Hepatocyte (in vitro differentiated cells): ENCODE data around the gene DNMT3B.

ENCODE experiments used
- CTCF ChIP-seq: fragments of 200-600 bp; sonication (generic); IDR thresholded peaks from 2 replicates; pipeline ENCODE4 v1.5.1; 2016; ENCODE audit warnings: antibody characterized with exemption, mild to moderate bottlenecking; ENCODE audit not compliant: poor library complexity
- EZH2 ChIP-seq: fragments of 200-600 bp; sonication (generic); IDR thresholded peaks from 2 replicates; pipeline ENCODE4 v1.6.1; 2016; ENCODE audit warnings: antibody characterized with exemption, mild to moderate bottlenecking, borderline replicate concordance

- TF ChIP-seq CTCF = no peak
- TF ChIP-seq EZH2 = no peak
Observed at GRCh38 chr20:32841632-32842031, 79.4 kb downstream of the DNMT3B start.
